ENCODE measurements around the gene RBFOX1. TPM values are rescaled to one million over a fixed set of nuclear protein-coding genes. Genes with fewer than 3 reads are reported as not detected.

The RBFOX1 gene
- total RNA-seq, 1 donor from 2014 or later: not detected

DNA sequence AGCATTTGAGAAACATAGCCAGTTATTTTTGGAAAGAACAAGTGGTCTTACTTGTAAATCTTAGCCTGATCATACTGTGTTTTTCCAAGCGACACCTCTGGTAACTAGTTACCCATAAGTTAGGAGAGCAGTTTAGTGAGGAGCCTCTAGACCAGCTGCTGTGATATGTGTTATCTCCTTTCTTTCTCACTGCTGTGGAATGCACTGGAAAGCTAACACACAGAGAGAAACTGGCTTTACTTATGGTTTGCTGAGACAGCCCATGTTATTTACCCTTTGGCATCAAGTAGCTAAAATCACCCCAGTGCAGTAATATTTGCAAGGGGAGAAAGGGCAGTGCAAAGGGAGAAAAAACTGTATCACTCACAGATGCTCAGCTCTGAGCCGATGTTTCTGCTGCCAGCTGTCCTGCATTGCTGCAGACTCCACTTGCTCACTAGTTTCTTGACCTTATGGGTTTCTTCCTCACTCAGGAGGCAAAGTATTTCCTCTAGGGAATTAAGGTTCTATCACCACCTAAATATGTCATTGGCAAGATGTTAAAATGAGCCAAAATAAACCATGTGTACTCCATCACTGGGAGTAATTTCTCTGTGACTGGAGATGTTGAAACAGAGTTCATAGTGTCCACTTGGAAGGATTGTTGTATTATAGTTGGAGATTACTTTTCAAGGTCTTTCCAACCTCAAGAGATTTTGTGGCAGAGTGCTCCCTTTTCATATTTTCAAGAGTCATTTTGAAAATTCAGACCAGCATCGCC lies 2.3 kb downstream of the RBFOX1 start:
- intact Hi-C loops (cut with micrococcal nuclease): no loop called here

GRCh38 chr16:7335991-7336634 lies 3.5 kb downstream of the RBFOX1 start:
- intact Hi-C loops (cut with micrococcal nuclease): no loop called here

DNA sequence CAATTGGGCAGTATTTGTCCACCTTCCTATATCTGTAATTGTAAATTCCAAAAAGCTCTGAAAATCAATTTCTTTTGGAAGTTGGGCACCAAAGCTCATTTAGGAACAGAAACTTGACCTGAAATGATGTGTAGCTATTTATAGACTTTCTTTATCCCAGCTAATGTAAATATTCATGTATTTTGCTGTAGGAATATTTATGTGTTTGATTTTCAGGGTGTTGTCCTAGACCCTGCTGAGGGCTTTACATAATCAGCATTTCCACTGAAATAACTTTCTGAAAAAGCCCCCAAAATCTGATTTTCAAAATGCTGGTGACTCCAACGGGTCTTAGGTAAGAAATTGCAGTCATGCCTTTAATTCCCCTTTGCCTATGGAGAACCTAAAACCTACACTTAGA lies 4.1 kb downstream of the RBFOX1 start:
- intact Hi-C loops (cut with micrococcal nuclease): no loop called here

DNA sequence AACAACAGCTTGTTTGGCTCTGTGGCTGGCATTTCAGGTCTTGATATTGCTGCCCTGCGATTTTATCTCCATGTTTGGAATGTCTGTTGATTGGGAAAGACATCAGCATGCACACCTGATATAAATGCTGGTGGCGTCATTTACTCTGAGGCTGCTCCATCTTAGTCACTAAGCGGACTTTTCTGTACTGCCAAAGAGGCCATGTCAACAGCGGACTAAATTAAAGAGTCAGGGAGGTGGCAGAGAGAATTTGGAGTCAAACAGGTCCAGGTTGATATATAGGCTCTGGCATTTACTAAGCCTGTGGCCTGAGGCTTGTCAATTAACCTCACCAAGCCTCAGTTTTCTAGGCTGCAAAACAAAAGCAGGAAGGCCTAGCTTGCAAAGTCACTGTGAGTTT lies 6.2 kb downstream of the RBFOX1 start:
- intact Hi-C loops (cut with micrococcal nuclease): no loop called here

GRCh38 chr16:7339700-7340099 lies 7.1 kb downstream of the RBFOX1 start:
- intact Hi-C loops (cut with micrococcal nuclease): no loop called here

- intact Hi-C loops (cut with micrococcal nuclease): no loop called here
These were observed 8.3 kb downstream of the RBFOX1 start for GRCh38 chr16:7340938-7341337.

GRCh38 chr16:7342598-7342997 lies 10.0 kb downstream of the RBFOX1 start:
- intact Hi-C loops (cut with micrococcal nuclease): no loop called here

GRCh38 chr16:7343243-7343642 lies 10.6 kb downstream of the RBFOX1 start:
- intact Hi-C loops (cut with micrococcal nuclease): no loop called here

DNA sequence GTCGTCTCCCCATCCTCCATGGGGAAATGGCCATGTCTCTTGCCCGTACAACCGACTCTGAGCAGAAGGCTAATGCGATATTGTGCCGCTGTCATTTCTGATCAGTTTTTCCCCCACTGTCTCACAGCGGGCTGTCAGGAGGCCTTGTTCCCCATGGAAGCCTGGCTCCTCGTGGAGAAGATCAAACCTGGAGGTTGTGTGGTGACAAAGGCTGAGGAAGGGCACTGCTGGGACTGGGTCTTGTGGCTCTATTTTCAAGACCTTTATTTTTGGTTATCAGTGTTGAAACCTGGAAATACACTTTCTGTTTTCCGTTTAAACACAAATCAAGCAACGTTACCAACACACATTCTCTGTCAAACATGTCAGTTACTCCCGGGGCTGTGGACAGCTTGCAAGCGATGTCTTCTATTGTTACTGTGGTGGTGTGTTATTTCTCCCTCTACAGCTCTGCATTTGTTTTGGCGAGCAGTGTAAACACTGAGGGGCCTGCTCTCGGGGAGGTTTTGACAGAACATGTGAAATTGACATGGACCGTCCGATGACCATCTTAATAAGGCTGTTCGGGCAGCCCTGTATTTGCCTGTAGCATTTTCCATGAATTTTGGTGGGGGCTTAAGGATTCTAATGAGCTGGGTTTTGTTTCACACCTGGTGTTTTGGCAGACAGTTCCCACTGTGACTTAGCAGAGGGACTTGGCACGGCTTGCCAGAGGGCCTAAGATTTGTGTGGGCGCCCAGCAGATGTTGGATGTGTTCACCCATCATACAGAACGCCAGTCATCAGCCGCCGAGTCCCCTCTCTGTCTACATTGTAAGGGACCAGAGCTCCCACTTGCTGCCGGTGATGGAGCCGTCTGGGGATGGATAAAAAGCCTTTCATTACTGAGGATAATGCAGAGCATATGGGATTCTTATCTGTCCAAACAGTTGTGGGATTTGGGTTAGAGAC lies 12.5 kb downstream of the RBFOX1 start:
- intact Hi-C loops (cut with micrococcal nuclease): no loop called here

- intact Hi-C loops (cut with micrococcal nuclease): no loop called here
These were observed 18.2 kb downstream of the RBFOX1 start for GRCh38 chr16:7350806-7351205.

DNA sequence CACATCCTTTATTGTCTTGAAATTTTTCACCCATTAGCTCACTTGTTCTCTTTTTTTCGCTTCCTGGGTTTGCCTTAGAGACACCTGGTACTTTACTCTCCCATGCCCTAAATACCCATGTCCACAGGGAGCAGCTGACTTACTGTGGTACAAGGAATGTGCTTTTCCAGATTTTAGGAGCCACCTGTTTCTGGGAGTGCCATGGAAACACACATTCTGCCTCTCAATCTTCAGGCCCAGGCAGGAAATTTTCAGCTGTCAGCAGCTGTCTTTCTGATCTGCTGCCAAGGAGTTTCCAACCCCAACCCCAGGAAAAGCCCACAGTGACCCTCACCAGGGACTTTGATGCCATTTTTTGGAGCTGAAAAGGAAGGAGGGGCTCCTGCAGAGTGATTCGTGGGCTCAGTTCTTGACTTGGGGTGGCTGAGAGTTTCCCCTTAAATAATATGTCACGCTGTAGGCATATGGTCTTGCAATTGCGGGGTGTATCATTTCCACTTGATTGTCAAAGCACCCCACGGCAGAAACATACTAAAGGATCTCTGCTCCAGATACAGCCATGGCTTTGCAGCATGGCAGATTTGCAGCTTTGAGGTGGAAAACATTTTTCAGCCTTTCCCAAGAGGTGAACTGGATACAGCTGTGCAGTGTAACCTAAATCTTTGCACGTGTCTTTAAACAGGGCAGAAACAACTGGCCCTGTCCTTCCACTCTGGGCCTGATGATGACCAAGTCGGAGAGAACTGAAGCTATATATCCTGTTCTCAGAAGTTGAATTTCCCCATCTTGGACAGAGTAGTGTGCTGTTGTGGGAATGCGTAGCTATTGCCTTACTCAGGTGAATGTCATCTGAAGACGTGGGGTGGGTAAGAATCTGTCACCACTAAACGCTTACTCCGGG lies 19.2 kb downstream of the RBFOX1 start:
- intact Hi-C loops (cut with micrococcal nuclease): no loop called here

DNA sequence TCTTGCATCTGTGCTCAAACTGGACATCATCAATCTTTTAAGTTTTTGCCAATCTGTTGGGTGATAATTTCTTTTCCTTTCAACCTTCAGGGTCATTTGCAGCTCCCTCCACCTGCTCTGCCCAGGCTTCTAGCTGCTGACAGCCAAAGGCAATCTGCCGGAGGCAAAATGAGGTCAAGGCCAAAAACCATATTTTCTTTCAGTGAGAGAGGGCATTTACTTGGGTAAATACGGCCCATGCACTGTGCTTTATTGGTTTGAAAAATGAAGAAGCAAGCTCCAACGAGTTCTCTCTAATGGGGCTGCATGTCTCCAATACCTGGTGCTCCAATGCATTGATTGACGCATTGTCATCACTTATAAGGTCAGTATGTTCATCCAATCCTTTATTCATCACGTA lies 23.1 kb downstream of the RBFOX1 start:
- intact Hi-C loops (cut with micrococcal nuclease): no loop called here

- intact Hi-C loops (cut with micrococcal nuclease): no loop called here
These were observed 28.9 kb downstream of the RBFOX1 start for GRCh38 chr16:7361416-7362129.

- intact Hi-C loops (cut with micrococcal nuclease): no loop called here
These were observed 29.6 kb downstream of the RBFOX1 start for GRCh38 chr16:7362231-7362630.

- intact Hi-C loops (cut with micrococcal nuclease): no loop called here
These were observed 31.1 kb downstream of the RBFOX1 start for GRCh38 chr16:7363422-7364417.

DNA sequence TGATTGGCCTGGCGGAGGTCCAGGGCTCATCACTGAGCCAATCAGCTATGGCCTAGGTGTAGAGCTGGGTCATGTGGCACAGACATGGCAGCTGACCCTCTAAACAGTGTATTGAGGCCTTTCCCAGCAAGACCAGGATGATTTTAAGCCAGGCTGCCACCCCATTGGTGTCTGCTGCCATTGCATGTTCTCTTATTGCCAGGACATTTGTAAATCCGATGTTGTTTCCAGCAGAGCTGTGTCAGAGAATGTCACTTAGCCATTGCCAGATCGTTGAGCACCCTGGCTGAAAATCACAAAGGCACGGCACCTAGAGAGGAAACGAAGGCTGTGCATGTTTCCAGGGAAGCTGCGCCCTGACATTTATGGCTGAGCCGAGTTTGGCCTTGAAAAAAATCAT lies 33.4 kb downstream of the RBFOX1 start:
- intact Hi-C loops (cut with micrococcal nuclease): no loop called here

GRCh38 chr16:7366993-7367880 lies 34.6 kb downstream of the RBFOX1 start:
- intact Hi-C loops (cut with micrococcal nuclease): no loop called here

DNA sequence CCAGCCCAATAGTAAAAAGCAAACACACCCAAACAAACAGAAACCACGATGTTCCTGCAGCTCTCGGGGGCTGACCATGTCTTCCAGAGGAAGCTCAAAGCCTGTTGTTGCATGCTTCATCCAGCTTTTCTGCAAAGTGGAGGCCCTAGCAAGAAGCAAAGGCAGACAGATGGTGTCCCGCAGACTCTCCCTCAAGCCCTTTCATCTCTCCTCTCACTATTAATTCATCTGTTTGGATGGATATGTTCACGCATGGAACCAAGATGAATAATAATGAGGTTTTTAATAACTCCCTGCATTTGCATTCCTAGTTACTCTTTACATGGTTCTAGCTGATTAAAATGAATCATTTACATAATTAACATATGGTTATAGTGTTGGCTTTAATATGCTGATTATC lies 36.6 kb downstream of the RBFOX1 start:
- intact Hi-C loops (cut with micrococcal nuclease): no loop called here

All from T-helper 2 cell treated with Interferon-gamma antibody and Interleukin-4, amounts not matched to agents 100 ng/mL and 5 ng/mL, for 36 hours (primary cell).